Neural progenitor cell (in vitro differentiated cells): ENCODE results near the gene GRM3. TPM values are rescaled to one million over a fixed set of nuclear protein-coding genes. Genes with fewer than 3 reads are reported as not detected.
A peak's percentile ranks its signal among the peaks of the same experiment; 100 is the strongest.
"Not testable (repeated sequence)": the region's sequence is repeated elsewhere in the genome, so short reads cannot be mapped to it uniquely, and the experiment has no call there.

Source experiments
- DNase-seq: peaks from one replicate; pipeline ENCODE4 v3.0.0-alpha.2; 2016; ENCODE audit warnings: low spot score
- H2AFZ ChIP-seq: fragments of 200-600 bp; sonication (generic); replicated peaks from 2 replicates; pipeline ENCODE4 v1.6.1; 2016; ENCODE audit warnings: antibody characterized with exemption
- H3F3A ChIP-seq: fragments of 200-600 bp; sonication (generic); 2 replicates; pipeline ENCODE4 v1.6.1; 2016; ENCODE audit warnings: antibody characterized with exemption, low read depth
- H3K27ac ChIP-seq: fragments of 200-600 bp; sonication (generic); 2 replicates; pipeline ENCODE4 v1.5.1; 2016; ENCODE audit warnings: mild to moderate bottlenecking
- H3K27me3 ChIP-seq: fragments of 200-600 bp; sonication (generic); 2 replicates; pipeline ENCODE4 v1.6.1; 2016; ENCODE audit warnings: mild to moderate bottlenecking, moderate library complexity
- H3K36me3 ChIP-seq: fragments of 200-600 bp; sonication (generic); 2 replicates; pipeline ENCODE4 v1.5.1; 2016
- H3K4me1 ChIP-seq: fragments of 200-600 bp; sonication (generic); 2 replicates; pipeline ENCODE4 v1.6.1; 2016; ENCODE audit warnings: mixed run types
- H3K4me2 ChIP-seq: fragments of 200-600 bp; sonication (generic); 2 replicates; pipeline ENCODE4 v1.6.1; 2016
- H3K4me3 ChIP-seq: fragments of 200-600 bp; sonication (generic); 2 replicates; pipeline ENCODE4 v1.5.1; 2016
- H3K79me2 ChIP-seq: fragments of 200-600 bp; sonication (generic); 2 replicates; pipeline ENCODE4 v1.6.1; 2016; ENCODE audit warnings: low read depth
- H3K9ac ChIP-seq: fragments of 200-600 bp; sonication (generic); 2 replicates; pipeline ENCODE4 v1.6.1; 2016
- H3K9me3 ChIP-seq: fragments of 200-600 bp; sonication (generic); 2 replicates; pipeline ENCODE4 v1.5.1; 2016; ENCODE audit warnings: low read depth
- H4K20me1 ChIP-seq: fragments of 200-600 bp; sonication (generic); 2 replicates; pipeline ENCODE4 v1.6.1; 2016; ENCODE audit warnings: low read depth
- H3K27ac Mint-ChIP-seq: 3 replicates; pipeline ENCODE4 v1.8.0; 2021; ENCODE audit warnings: mixed read lengths
- H3K27me3 Mint-ChIP-seq: 2 replicates; pipeline ENCODE4 v1.8.0; 2022; ENCODE audit warnings: low read depth, mild to moderate bottlenecking, inconsistent platforms, moderate library complexity, mixed read lengths; ENCODE audit not compliant: insufficient read depth
- H3K36me3 Mint-ChIP-seq: 3 replicates; pipeline ENCODE4 v1.8.0; 2021; ENCODE audit warnings: mixed read lengths
- H3K4me1 Mint-ChIP-seq: 3 replicates; pipeline ENCODE4 v1.8.0; 2021; ENCODE audit warnings: mixed read lengths
- H3K4me3 Mint-ChIP-seq: 3 replicates; pipeline ENCODE4 v1.8.0; 2021; ENCODE audit warnings: mild to moderate bottlenecking, moderate library complexity, mixed read lengths
- H3K9me3 Mint-ChIP-seq: 3 replicates; pipeline ENCODE4 v1.8.0; 2020; ENCODE audit warnings: mixed read lengths
- CTCF ChIP-seq: fragments of 200-600 bp; sonication (generic); IDR thresholded peaks from 2 replicates; pipeline ENCODE4 v1.5.1; 2017; ENCODE audit warnings: antibody characterized with exemption, mild to moderate bottlenecking
- EZH2 ChIP-seq: fragments of 200-600 bp; sonication (generic); IDR thresholded peaks from 2 replicates; pipeline ENCODE4 v1.6.1; 2017; ENCODE audit warnings: antibody characterized with exemption, mild to moderate bottlenecking, moderate library complexity
- EZH2phosphoT487 ChIP-seq: fragments of 200-600 bp; sonication (generic); IDR thresholded peaks from 2 replicates; pipeline ENCODE4 v1.6.1; 2017; ENCODE audit warnings: antibody characterized with exemption
- total RNA-seq: library from RNA; depleted of rRNA; stranded (reverse); fragments of >200 nt; gene quantifications from 2 replicates; pipeline ENCODE4 v1.2.3, GENCODE V29; 2015; ENCODE audit warnings: low replicate concordance

GRM3 gene
- total RNA-seq, 1 donor from 2014 or later, result 22.2 TPM

- Mint-ChIP-seq H3K36me3 (no peaks in the 10 kb centered on the region), H3K4me3 (no peak overlapping the region), H3K9me3 (peaks cover 8% of the 10 kb centered on the region), H3K4me1 (no peaks in the 10 kb centered on the region), H3K27ac (no peak overlapping the region), H3K27me3 (peaks cover 3% of the 10 kb centered on the region)
- H3K9me3 ChIP-seq, result no peaks in the 10 kb centered on the region
- H3F3A ChIP-seq, result no peaks in the 10 kb centered on the region
- no peak overlapping the region for H3K4me2 ChIP-seq
- no peak overlapping the region for H3K4me3 ChIP-seq
- no peaks in the 10 kb centered on the region for H3K27me3 ChIP-seq
- no peaks in the 10 kb centered on the region for H3K4me1 ChIP-seq
- peak overlapping the region; percentile 46 for H2AFZ ChIP-seq
- TF ChIP-seq CTCF (peak; percentile 33), EZH2phosphoT487 (no peak), EZH2 (no peak)
- H4K20me1 ChIP-seq, result no peaks in the 10 kb centered on the region
- no peak overlapping the region for H3K9ac ChIP-seq
- H3K36me3 ChIP-seq, result no peaks in the 10 kb centered on the region
- H3K79me2 ChIP-seq, result no peaks in the 10 kb centered on the region
- no peak overlapping the region for H3K27ac ChIP-seq
- DNase-seq, result peak; percentile 39
Observed at GRCh38 chr7:86600506-86601290, 43.0 kb upstream of the GRM3 start.

GRCh38 chr7:86615711-86616110 lies 28.0 kb upstream of the GRM3 start:
- not testable (repeated sequence) for H3K27me3 ChIP-seq, H3K9me3 Mint-ChIP-seq, H3K4me3 ChIP-seq, H3K4me1 Mint-ChIP-seq, H3F3A ChIP-seq, H3K79me2 ChIP-seq, H3K4me3 Mint-ChIP-seq, H3K36me3 ChIP-seq, H3K4me2 ChIP-seq, H3K4me1 ChIP-seq, H2AFZ ChIP-seq, H4K20me1 ChIP-seq, H3K27ac ChIP-seq, H3K27ac Mint-ChIP-seq, H3K9me3 ChIP-seq, DNase-seq, H3K36me3 Mint-ChIP-seq, H3K27me3 Mint-ChIP-seq, H3K9ac ChIP-seq
- peak; percentile 42 for TF ChIP-seq CTCF

GRCh38 chr7:86644282-86645224 lies 844 bp downstream of the GRM3 start:
- no peaks in the 10 kb centered on the region for H3K27me3 Mint-ChIP-seq
- H3K27ac Mint-ChIP-seq, result peak overlapping the region; percentile 46
- TF ChIP-seq CTCF (peak; percentile 17), EZH2 (no peak), EZH2phosphoT487 (peak; percentile 13)
- Histone ChIP-seq H3K9ac (no peak overlapping the region), H3K4me2 (peak overlapping the region; percentile 91), H3K79me2 (no peaks in the 10 kb centered on the region), H3K4me1 (peaks cover 38% of the 10 kb centered on the region), H3K27ac (peak overlapping the region; percentile 34), H2AFZ (peak overlapping the region; percentile 99), H3K36me3 (no peaks in the 10 kb centered on the region), H3K9me3 (no peaks in the 10 kb centered on the region), H3K27me3 (no peaks in the 10 kb centered on the region), H3K4me3 (peak overlapping the region; percentile 79), H4K20me1 (no peaks in the 10 kb centered on the region), H3F3A (peaks cover 31% of the 10 kb centered on the region)
- peak; percentile 69 for DNase-seq
- no peaks in the 10 kb centered on the region for H3K9me3 Mint-ChIP-seq
- peak overlapping the region; percentile 99 for H3K4me3 Mint-ChIP-seq
- no peaks in the 10 kb centered on the region for H3K36me3 Mint-ChIP-seq
- peaks cover 37% of the 10 kb centered on the region for H3K4me1 Mint-ChIP-seq
